ENCODE measurements around the gene MALRD1.

DNA sequence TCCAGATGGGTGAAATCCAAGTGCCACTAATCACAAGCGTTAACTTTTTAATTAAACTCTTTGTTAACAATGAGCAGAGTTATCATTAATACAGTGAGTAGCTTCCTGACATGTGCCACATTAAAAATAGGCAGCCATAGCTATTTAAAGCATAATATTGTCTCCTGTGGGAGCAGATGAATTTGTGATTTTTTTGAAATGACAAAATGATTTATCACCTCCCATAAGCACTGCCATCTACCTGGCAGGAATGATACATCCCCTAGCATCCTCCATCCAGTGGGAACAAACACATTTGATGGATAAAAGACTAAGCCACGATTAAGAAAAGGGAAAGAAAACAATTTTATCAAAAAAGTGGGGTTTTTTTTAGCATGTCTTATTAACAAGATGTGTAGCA lies 605.3 kb downstream of the MALRD1 start:
- TF ChIP-seq, protein P1, sequence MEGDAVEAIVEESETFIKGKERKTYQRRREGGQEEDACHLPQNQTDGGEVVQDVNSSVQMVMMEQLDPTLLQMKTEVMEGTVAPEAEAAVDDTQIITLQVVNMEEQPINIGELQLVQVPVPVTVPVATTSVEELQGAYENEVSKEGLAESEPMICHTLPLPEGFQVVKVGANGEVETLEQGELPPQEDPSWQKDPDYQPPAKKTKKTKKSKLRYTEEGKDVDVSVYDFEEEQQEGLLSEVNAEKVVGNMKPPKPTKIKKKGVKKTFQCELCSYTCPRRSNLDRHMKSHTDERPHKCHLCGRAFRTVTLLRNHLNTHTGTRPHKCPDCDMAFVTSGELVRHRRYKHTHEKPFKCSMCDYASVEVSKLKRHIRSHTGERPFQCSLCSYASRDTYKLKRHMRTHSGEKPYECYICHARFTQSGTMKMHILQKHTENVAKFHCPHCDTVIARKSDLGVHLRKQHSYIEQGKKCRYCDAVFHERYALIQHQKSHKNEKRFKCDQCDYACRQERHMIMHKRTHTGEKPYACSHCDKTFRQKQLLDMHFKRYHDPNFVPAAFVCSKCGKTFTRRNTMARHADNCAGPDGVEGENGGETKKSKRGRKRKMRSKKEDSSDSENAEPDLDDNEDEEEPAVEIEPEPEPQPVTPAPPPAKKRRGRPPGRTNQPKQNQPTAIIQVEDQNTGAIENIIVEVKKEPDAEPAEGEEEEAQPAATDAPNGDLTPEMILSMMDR (IDR thresholded peaks at IDR 0.05; ENCODE audit: low read length) = no peak
- no peak for TF ChIP-seq EZH2 (IDR thresholded peaks at IDR 0.05; ENCODE audit: borderline replicate concordance, low read length)

Measured in OCI-LY1 (cell line).